Astrocyte (in vitro differentiated cells and primary cell): Measurements from ENCODE around the gene RDH14. TPM values are rescaled to one million over a fixed set of nuclear protein-coding genes. Genes with fewer than 3 reads are reported as not detected.

Source experiments
- DNase-seq: peaks from one replicate; pipeline ENCODE4 v3.0.0-alpha.2; 2010; ENCODE audit warnings: low read depth
- FAIRE-seq: peaks from 2 replicates; lab custom pipeline; 2011; peaks lifted over from hg19 to GRCh38; lab: Jason Lieb, UNC
- H2AFZ ChIP-seq: 2 replicates; pipeline ENCODE4 v1.6.0; 2012; ENCODE audit warnings: low read depth, low read length, inconsistent platforms
- H3K27ac ChIP-seq: 2 replicates; pipeline ENCODE4 v1.5.1; 2011; ENCODE audit warnings: low read depth, low read length, inconsistent platforms
- H3K27me3 ChIP-seq: 2 replicates; pipeline ENCODE4 v1.6.0; 2011; ENCODE audit warnings: low read length, inconsistent platforms; ENCODE audit not compliant: insufficient read depth
- H3K36me3 ChIP-seq: 2 replicates; pipeline ENCODE4 v1.5.1; 2011; ENCODE audit warnings: low read length, inconsistent platforms; ENCODE audit not compliant: insufficient read depth
- H3K4me1 ChIP-seq: 2 replicates; pipeline ENCODE4 v1.5.1; 2011; ENCODE audit warnings: low read length, inconsistent platforms; ENCODE audit not compliant: insufficient read depth
- H3K4me2 ChIP-seq: 2 replicates; pipeline ENCODE4 v1.6.0; 2012; ENCODE audit warnings: low read length, inconsistent platforms
- H3K4me3 ChIP-seq: 2 replicates; pipeline ENCODE4 v1.5.1; 2011; ENCODE audit warnings: low read depth, mild to moderate bottlenecking, low read length, inconsistent platforms; ENCODE audit not compliant: insufficient read depth
- H3K79me2 ChIP-seq: 2 replicates; pipeline ENCODE4 v1.6.0; 2012; ENCODE audit warnings: mild to moderate bottlenecking, low read length, inconsistent platforms; ENCODE audit not compliant: insufficient read depth
- H3K9ac ChIP-seq: 2 replicates; pipeline ENCODE4 v1.6.0; 2012; ENCODE audit warnings: mild to moderate bottlenecking, low read length, inconsistent platforms
- H3K9me3 ChIP-seq: 2 replicates; pipeline ENCODE4 v1.5.1; 2012; ENCODE audit warnings: low read depth, mild to moderate bottlenecking, low read length, inconsistent platforms; ENCODE audit not compliant: insufficient read depth
- H4K20me1 ChIP-seq: 2 replicates; pipeline ENCODE4 v1.6.0; 2012; ENCODE audit warnings: low read length, inconsistent platforms; ENCODE audit not compliant: insufficient read depth
- H3K27ac Mint-ChIP-seq: one replicate; pipeline ENCODE4 v1.8.0; 2021; ENCODE audit warnings: mild to moderate bottlenecking, mixed read lengths; ENCODE audit not compliant: unreplicated experiment
- H3K27me3 Mint-ChIP-seq: one replicate; pipeline ENCODE4 v1.8.0; 2021; ENCODE audit warnings: low read depth, mixed read lengths; ENCODE audit not compliant: unreplicated experiment
- H3K36me3 Mint-ChIP-seq: one replicate; pipeline ENCODE4 v1.8.0; 2021; ENCODE audit warnings: low read depth, mixed read lengths; ENCODE audit not compliant: unreplicated experiment
- H3K4me1 Mint-ChIP-seq: one replicate; pipeline ENCODE4 v1.8.0; 2021; ENCODE audit warnings: low read depth, mixed read lengths; ENCODE audit not compliant: unreplicated experiment
- H3K4me3 Mint-ChIP-seq: one replicate; pipeline ENCODE4 v1.8.0; 2021; ENCODE audit warnings: mild to moderate bottlenecking, moderate library complexity, mixed read lengths; ENCODE audit not compliant: unreplicated experiment
- H3K9me3 Mint-ChIP-seq: one replicate; pipeline ENCODE4 v1.8.0; 2021; ENCODE audit warnings: mild to moderate bottlenecking, mixed read lengths; ENCODE audit not compliant: unreplicated experiment
- EZH2 ChIP-seq: IDR thresholded peaks from 2 replicates; pipeline ENCODE4 v1.6.1; 2012; ENCODE audit warnings: mild to moderate bottlenecking, low read length, inconsistent platforms; ENCODE audit not compliant: insufficient read depth
- total RNA-seq: library from RNA; stranded (reverse); gene quantifications from 2 replicates; pipeline ENCODE4 v1.2.1, GENCODE V29; 2021
- TF ChIP-seq, protein P1 (sequence below): IDR thresholded peaks from 2 replicates; pipeline ENCODE4 v1.5.1; 2011; ENCODE audit warnings: low read depth, mild to moderate bottlenecking, inconsistent platforms, low read length, moderate library complexity; ENCODE audit not compliant: insufficient read depth

The RDH14 gene
- total RNA-seq, 1 donor from 2014 or later, result 16.0 TPM

- Histone ChIP-seq H3K9ac (no peak overlapping the region), H3K79me2 (no peaks in the 10 kb centered on the region), H2AFZ (no peak overlapping the region), H3K4me3 (no peak overlapping the region), H4K20me1 (no peaks in the 10 kb centered on the region), H3K4me1 (no peaks in the 10 kb centered on the region), H3K9me3 (no peaks in the 10 kb centered on the region), H3K27me3 (peaks cover 3% of the 10 kb centered on the region), H3K27ac (no peak overlapping the region), H3K36me3 (no peaks in the 10 kb centered on the region), H3K4me2 (no peak overlapping the region)
- Mint-ChIP-seq H3K9me3 (no peaks in the 10 kb centered on the region), H3K27me3 (no peaks in the 10 kb centered on the region), H3K27ac (no peak overlapping the region), H3K4me1 (no peaks in the 10 kb centered on the region), H3K4me3 (no peak overlapping the region), H3K36me3 (no peaks in the 10 kb centered on the region)
- TF ChIP-seq, protein P1, sequence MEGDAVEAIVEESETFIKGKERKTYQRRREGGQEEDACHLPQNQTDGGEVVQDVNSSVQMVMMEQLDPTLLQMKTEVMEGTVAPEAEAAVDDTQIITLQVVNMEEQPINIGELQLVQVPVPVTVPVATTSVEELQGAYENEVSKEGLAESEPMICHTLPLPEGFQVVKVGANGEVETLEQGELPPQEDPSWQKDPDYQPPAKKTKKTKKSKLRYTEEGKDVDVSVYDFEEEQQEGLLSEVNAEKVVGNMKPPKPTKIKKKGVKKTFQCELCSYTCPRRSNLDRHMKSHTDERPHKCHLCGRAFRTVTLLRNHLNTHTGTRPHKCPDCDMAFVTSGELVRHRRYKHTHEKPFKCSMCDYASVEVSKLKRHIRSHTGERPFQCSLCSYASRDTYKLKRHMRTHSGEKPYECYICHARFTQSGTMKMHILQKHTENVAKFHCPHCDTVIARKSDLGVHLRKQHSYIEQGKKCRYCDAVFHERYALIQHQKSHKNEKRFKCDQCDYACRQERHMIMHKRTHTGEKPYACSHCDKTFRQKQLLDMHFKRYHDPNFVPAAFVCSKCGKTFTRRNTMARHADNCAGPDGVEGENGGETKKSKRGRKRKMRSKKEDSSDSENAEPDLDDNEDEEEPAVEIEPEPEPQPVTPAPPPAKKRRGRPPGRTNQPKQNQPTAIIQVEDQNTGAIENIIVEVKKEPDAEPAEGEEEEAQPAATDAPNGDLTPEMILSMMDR, result no peak
- TF ChIP-seq EZH2, result no peak
- DNase-seq (no peak), FAIRE-seq (no peak)
Measured at GRCh38 chr2:18506883-18507509, 53.5 kb downstream of the RDH14 start.

- H3K4me3 ChIP-seq, result no peak overlapping the region
- Mint-ChIP-seq H3K9me3 (no peaks in the 10 kb centered on the region), H3K4me1 (no peaks in the 10 kb centered on the region), H3K27me3 (no peaks in the 10 kb centered on the region), H3K27ac (no peak overlapping the region), H3K36me3 (no peaks in the 10 kb centered on the region), H3K4me3 (no peak overlapping the region)
- H3K9ac ChIP-seq, result no peak overlapping the region
- no peak overlapping the region for H3K4me2 ChIP-seq
- no peaks in the 10 kb centered on the region for H4K20me1 ChIP-seq
- DNase-seq (no peak), FAIRE-seq (no peak)
- TF ChIP-seq, protein P1, result no peak
- TF ChIP-seq EZH2, result no peak
- H3K27me3 ChIP-seq, result peaks cover 6% of the 10 kb centered on the region
- H3K79me2 ChIP-seq, result no peaks in the 10 kb centered on the region
- no peak overlapping the region for H2AFZ ChIP-seq
- H3K36me3 ChIP-seq, result no peaks in the 10 kb centered on the region
- no peak overlapping the region for H3K27ac ChIP-seq
- no peaks in the 10 kb centered on the region for H3K9me3 ChIP-seq
- H3K4me1 ChIP-seq, result no peaks in the 10 kb centered on the region
Measured at GRCh38 chr2:18505703-18506341, 54.6 kb downstream of the RDH14 start.

Other genes with a start within 250 kb of the RDH14 start
- not detected in 2 replicates for gene NT5C1B, start 28.9 kb upstream of the RDH14 start, total RNA-seq